Neuron (in vitro differentiated cells): Measurements from ENCODE around the gene DNAH11.

Experiments
- H2AFZ ChIP-seq: one replicate; pipeline ENCODE4 v1.6.1; 2013; ENCODE audit warnings: low read depth, mild to moderate bottlenecking, inconsistent platforms, low read length, moderate library complexity
- H3K27me3 ChIP-seq: one replicate; pipeline ENCODE4 v1.6.1; 2013; ENCODE audit warnings: low read length; ENCODE audit not compliant: insufficient read depth
- H3K36me3 ChIP-seq: one replicate; pipeline ENCODE4 v1.6.1; 2013; ENCODE audit warnings: low read length; ENCODE audit not compliant: insufficient read depth
- H3K4me1 ChIP-seq: one replicate; pipeline ENCODE4 v1.6.1; 2013; ENCODE audit warnings: low read length; ENCODE audit not compliant: insufficient read depth
- H3K4me3 ChIP-seq: 2 replicates; pipeline ENCODE4 v1.5.1; 2013; ENCODE audit warnings: mild to moderate bottlenecking, low read length, moderate library complexity
- H3K9me3 ChIP-seq: one replicate; pipeline ENCODE4 v1.6.1; 2013; ENCODE audit warnings: low read length

Gene DNAH11

DNA sequence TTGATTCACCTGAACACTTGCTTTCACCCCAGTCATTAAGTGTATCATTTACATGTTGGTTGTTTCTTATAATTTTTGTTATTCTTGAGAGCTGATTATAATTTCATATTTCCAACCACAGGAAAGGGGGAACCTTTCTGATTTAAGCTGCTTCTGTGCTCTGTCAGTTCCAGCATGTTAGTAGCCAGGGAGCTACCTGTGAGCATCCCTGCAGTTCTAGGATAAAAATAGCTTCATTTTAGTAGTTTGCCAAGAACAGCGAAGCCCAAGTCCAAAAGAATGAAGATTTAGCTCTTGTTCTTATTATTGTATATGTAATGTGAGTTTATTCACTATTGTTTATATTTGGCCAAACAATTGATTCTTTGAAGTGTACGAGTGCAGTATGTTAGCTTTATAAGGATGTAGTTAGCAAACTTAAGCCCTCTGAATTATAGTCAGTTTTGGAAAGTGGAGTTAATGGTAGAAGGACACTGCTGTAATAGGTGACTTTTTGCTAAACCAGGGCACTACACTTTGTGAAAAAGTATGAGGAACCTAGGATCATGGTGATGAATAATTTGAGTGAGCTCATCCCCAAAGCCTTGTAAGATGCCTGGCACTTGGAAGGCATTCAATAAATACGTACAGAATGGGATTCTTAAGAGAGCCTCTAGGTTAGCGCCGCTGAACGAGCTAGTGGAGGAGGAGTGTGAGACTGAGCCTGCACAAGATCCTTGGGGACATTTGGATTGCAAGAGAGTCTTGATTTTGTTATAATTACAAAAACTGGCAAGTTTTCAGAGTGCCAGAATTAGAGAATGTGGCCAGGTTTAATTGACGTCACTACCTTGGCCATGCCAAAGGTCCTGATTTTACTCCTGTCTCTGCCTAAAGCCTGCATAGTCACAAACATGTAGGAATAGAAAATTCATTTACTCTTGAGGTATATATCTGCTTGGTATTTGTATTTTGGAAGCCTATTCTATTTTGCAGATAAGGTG lies 29.8 kb downstream of the DNAH11 start:
- H3K36me3 ChIP-seq: no peaks in the 10 kb centered on the region
- H3K9me3 ChIP-seq: no peaks in the 10 kb centered on the region
- no peak overlapping the region for H3K4me3 ChIP-seq
- no peak overlapping the region for H2AFZ ChIP-seq
- H3K27me3 ChIP-seq: peaks cover 2% of the 10 kb centered on the region
- no peaks in the 10 kb centered on the region for H3K4me1 ChIP-seq

DNA sequence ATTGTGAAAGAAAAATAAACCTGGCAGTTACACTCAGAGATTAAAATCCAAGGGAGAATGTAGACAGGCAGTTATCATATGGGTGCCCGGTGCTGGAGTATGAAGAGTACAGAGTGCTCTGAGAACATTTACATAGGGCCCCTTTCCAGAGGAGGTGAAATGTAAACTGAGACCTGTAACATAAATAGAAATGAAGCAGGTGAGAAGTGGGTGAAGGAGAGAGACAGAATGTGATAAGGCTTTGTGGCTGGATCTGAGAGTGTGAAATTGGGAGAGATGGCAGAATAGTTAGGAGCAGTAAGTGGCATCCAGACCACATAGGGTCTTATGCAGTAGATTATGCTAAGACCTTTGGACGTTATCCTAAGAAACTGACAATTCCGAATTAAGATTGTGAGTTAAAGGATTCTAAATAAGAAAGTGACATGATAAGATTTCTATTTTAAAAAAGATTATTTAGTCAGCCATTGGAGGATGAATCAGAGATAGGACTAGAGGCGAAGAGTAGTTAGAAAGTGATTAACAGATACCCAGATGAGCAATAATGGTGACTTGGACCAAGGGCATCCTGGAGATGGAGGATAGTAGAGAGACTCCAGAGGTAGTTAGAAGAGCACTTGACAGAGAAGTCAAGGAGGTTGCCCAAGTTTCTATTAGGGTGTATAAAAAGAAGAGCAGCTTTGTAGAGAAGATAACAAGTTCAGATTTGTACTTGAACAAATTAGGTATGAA lies 36.7 kb downstream of the DNAH11 start:
- Histone ChIP-seq H3K36me3 (no peaks in the 10 kb centered on the region), H3K4me3 (no peak overlapping the region), H3K9me3 (no peaks in the 10 kb centered on the region), H2AFZ (no peak overlapping the region), H3K27me3 (no peaks in the 10 kb centered on the region), H3K4me1 (no peaks in the 10 kb centered on the region)

DNA sequence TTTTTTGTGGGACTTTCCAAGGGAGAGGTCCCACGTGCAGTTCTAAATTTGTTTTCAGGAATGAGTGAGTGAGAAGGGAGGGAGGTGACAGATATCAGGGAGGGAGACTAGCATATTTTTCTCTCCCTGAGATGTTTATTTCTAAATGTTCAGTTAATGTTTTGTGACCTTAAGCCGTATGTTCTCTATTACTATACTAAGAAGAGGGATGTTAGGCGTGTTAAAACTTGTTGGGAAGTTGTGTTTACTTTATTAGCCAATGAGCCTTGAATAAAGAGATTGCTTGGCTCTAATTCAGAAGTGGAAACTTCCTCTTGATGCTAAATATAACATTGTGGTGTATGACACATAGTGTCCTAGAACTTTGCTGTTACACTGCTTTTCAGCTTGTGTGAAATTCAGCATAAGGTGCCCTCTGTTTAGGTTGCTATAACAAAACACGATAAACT lies 37.3 kb downstream of the DNAH11 start:
- Histone ChIP-seq H3K36me3 (no peaks in the 10 kb centered on the region), H3K27me3 (no peaks in the 10 kb centered on the region), H3K9me3 (no peaks in the 10 kb centered on the region), H3K4me3 (no peak overlapping the region), H2AFZ (no peak overlapping the region), H3K4me1 (no peaks in the 10 kb centered on the region)

DNA sequence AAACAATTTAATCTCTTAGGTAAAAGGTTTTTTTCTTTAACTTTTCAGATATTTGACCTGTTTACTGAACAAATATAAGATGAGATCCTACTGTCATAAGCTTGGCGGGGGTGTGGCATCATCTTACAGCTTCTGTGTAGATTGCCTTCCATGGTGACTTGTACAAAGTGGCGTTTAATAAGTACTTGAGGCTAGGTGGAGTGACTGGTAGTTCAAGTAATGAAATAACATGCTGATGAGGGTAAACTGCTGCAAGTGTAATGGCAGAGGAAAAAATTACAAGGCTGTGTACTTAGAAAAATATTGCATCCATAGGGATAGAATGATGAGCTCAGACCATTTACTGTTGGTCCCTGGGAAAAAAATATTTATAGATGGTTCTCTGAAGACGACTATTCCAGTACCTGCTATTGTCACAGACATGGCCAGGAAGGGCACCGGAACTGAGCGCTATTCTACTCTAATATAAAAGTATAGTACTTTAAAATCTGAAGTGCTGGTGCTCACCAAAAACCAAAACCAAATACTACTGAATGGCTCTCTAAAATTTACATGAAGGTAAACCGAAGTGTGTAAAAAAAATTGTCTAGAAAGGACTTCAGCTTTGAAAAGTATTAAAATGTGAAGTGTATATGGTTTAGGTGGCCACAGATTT lies 42.4 kb downstream of the DNAH11 start:
- H3K27me3 ChIP-seq: no peaks in the 10 kb centered on the region
- no peak overlapping the region for H3K4me3 ChIP-seq
- H3K9me3 ChIP-seq: no peaks in the 10 kb centered on the region
- H3K4me1 ChIP-seq: no peaks in the 10 kb centered on the region
- H3K36me3 ChIP-seq: no peaks in the 10 kb centered on the region
- no peak overlapping the region for H2AFZ ChIP-seq

GRCh38 chr7:21587139-21587784 lies 44.4 kb downstream of the DNAH11 start:
- no peaks in the 10 kb centered on the region for H3K4me1 ChIP-seq
- no peaks in the 10 kb centered on the region for H3K9me3 ChIP-seq
- no peak overlapping the region for H2AFZ ChIP-seq
- no peaks in the 10 kb centered on the region for H3K36me3 ChIP-seq
- no peaks in the 10 kb centered on the region for H3K27me3 ChIP-seq
- no peak overlapping the region for H3K4me3 ChIP-seq

DNA sequence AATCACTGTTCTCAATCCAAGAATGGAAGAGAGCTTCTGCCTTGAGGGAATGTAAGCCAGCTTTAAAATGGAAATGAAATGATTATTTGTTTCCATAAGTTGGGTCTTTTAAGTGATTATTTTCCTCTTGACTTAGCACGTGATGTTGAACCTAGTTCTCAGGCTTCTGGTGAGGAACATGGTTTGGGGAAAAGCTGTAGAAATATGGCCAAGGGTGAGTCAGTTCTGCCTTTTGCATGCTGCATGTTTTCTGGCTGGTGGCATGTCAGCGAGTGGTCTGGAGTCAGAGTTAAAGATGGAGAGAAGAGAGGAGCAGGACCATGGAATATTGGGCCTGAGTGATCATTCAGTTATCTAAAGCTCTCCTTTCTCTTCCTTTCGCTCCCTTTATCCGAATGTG lies 54.0 kb downstream of the DNAH11 start:
- Histone ChIP-seq H2AFZ (no peak overlapping the region), H3K27me3 (no peaks in the 10 kb centered on the region), H3K4me3 (no peak overlapping the region), H3K4me1 (no peaks in the 10 kb centered on the region), H3K36me3 (no peaks in the 10 kb centered on the region), H3K9me3 (no peaks in the 10 kb centered on the region)

- no peak overlapping the region for H2AFZ ChIP-seq
- no peaks in the 10 kb centered on the region for H3K9me3 ChIP-seq
- no peaks in the 10 kb centered on the region for H3K27me3 ChIP-seq
- no peaks in the 10 kb centered on the region for H3K4me1 ChIP-seq
- H3K4me3 ChIP-seq: no peak overlapping the region
- H3K36me3 ChIP-seq: no peaks in the 10 kb centered on the region
Observed at GRCh38 chr7:21603462-21603861, 60.6 kb downstream of the DNAH11 start.

GRCh38 chr7:21603972-21604749 lies 61.3 kb downstream of the DNAH11 start:
- Histone ChIP-seq H2AFZ (no peak overlapping the region), H3K36me3 (no peaks in the 10 kb centered on the region), H3K4me1 (no peaks in the 10 kb centered on the region), H3K9me3 (no peaks in the 10 kb centered on the region), H3K4me3 (no peak overlapping the region), H3K27me3 (no peaks in the 10 kb centered on the region)

DNA sequence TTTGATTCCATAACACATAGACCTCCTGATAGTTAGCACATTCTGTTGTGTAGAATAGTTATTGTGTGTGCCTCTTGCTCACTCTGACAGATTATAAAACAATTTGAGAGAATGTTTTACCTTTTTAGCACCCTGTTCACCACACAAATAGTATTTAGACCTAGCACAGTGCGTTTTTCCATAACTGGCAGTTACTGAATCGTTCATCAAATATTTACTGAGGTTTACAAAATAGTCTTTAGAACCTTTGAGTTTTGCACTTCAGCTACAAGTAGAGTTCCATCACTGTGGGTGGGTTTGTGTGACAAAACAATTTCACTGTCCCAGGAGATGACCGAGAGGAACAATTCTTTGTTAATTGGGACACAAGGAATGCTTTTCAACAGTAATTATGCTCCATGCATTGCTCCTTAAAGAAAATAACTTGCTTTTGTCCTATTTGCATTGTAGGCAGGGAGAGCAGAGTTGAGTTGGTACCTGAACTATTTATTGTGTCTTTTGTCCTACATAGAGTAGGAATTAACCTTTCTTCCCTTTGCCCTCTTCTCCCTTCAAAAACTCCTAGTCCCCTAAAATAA lies 62.3 kb downstream of the DNAH11 start:
- Histone ChIP-seq H3K4me3 (no peak overlapping the region), H3K9me3 (no peaks in the 10 kb centered on the region), H3K36me3 (no peaks in the 10 kb centered on the region), H2AFZ (no peak overlapping the region), H3K4me1 (no peaks in the 10 kb centered on the region), H3K27me3 (no peaks in the 10 kb centered on the region)

GRCh38 chr7:21608465-21608864 lies 65.6 kb downstream of the DNAH11 start:
- H3K27me3 ChIP-seq: no peaks in the 10 kb centered on the region
- no peak overlapping the region for H2AFZ ChIP-seq
- H3K4me1 ChIP-seq: no peaks in the 10 kb centered on the region
- no peak overlapping the region for H3K4me3 ChIP-seq
- no peaks in the 10 kb centered on the region for H3K9me3 ChIP-seq
- no peaks in the 10 kb centered on the region for H3K36me3 ChIP-seq

DNA sequence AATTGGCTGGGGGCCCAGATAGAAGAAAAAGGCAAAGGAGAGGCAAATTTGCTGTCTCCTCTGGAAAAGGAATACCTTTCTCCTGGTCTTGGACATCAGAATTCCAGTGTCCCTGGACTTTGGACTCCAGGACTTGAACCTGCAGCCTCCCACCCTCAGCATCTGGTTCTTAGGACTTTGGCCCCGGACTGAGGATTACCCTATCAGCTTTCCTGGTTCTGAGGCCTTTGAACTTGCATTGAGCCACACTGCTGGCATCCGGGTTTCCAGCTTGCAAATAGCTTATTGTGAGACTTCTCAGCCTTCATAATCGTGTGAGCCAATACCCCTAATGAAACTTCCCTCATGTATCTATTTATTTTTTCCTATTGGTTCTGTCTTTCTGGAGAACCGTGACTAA lies 68.3 kb downstream of the DNAH11 start:
- Histone ChIP-seq H3K4me1 (no peaks in the 10 kb centered on the region), H3K9me3 (no peaks in the 10 kb centered on the region), H3K36me3 (no peaks in the 10 kb centered on the region), H3K27me3 (no peaks in the 10 kb centered on the region), H3K4me3 (no peak overlapping the region), H2AFZ (no peak overlapping the region)

GRCh38 chr7:21616091-21616490 lies 73.3 kb downstream of the DNAH11 start:
- Histone ChIP-seq H3K9me3 (no peaks in the 10 kb centered on the region), H3K27me3 (no peaks in the 10 kb centered on the region), H3K4me1 (no peaks in the 10 kb centered on the region), H3K36me3 (no peaks in the 10 kb centered on the region), H2AFZ (no peak overlapping the region), H3K4me3 (no peak overlapping the region)
